ENCODE measurements around the gene ARHGAP23.
"Not testable (repeated sequence)": the region's sequence is repeated elsewhere in the genome, so short reads cannot be mapped to it uniquely, and the experiment has no call there.

The ARHGAP23 gene

DNA sequence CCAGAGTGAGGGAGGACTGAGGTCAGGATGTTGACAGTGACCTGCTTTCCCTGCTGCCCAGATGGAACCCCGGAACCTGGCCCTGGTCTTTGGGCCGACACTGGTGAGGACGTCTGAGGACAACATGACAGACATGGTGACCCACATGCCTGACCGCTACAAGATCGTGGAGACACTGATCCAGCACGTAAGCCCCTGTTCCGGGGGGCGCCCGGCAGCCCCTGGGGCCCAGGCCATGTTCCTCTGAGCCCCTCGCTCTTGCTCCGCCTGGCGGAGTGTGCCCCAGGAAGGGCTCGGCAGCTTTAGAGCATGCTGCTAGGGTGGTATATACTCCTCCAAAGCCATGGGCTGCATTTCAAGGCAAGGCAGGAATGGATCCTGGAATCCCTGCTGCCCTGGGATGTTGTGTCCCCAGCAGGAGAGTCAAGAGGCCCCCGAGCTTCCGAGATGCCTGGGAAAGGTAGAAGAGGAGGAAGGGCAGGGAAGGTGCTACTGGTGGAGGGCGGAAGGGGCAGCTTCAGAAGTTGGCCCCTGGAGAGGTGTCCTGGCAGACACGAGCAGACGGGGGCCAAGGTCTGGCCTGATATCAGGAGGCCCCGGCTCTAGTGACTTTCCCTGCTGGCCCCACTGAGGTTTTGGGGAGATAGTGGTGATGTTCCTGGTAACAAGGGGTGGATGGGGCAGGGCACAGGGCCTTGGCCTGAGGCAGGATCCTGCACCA lies 63.2 kb downstream of the ARHGAP23 start:
- H3K36me3 ChIP-seq (ENCODE audit: control insufficient read depth, insufficient read depth, low read length); H3K9me3 ChIP-seq (ENCODE audit: control insufficient read depth, low read length): not testable (repeated sequence)

GRCh38 chr17:38492067-38493040 lies 64.1 kb downstream of the ARHGAP23 start:
- not testable (repeated sequence) for H3K4me1 ChIP-seq (ENCODE audit: control insufficient read depth, insufficient read depth, low read length); H3K27me3 ChIP-seq (ENCODE audit: control insufficient read depth, insufficient read depth, low read length); H3K36me3 ChIP-seq (ENCODE audit: control insufficient read depth, insufficient read depth, low read length); H3K9me3 ChIP-seq (ENCODE audit: control insufficient read depth, low read length); H3K4me3 ChIP-seq (ENCODE audit: low read length); H3K9ac ChIP-seq (ENCODE audit: low read length)

More for the DNA sequence above, 63.2 kb downstream of the ARHGAP23 start:
- H3K27me3 ChIP-seq (ENCODE audit: control insufficient read depth, insufficient read depth, low read length); H3K4me3 ChIP-seq (ENCODE audit: low read length); H3K4me1 ChIP-seq (ENCODE audit: control insufficient read depth, insufficient read depth, low read length); H3K9ac ChIP-seq (ENCODE audit: low read length): not testable (repeated sequence)

- H3K4me1 ChIP-seq (ENCODE audit: control insufficient read depth, insufficient read depth, low read length); H3K9ac ChIP-seq (ENCODE audit: low read length); H3K36me3 ChIP-seq (ENCODE audit: control insufficient read depth, insufficient read depth, low read length); H3K4me3 ChIP-seq (ENCODE audit: low read length); H3K9me3 ChIP-seq (ENCODE audit: control insufficient read depth, low read length); H3K27me3 ChIP-seq (ENCODE audit: control insufficient read depth, insufficient read depth, low read length): not testable (repeated sequence)
Measured at GRCh38 chr17:38494152-38494551, 65.9 kb downstream of the ARHGAP23 start.

- H3K4me1 ChIP-seq (ENCODE audit: control insufficient read depth, insufficient read depth, low read length); H3K4me3 ChIP-seq (ENCODE audit: low read length); H3K36me3 ChIP-seq (ENCODE audit: control insufficient read depth, insufficient read depth, low read length); H3K9me3 ChIP-seq (ENCODE audit: control insufficient read depth, low read length); H3K27me3 ChIP-seq (ENCODE audit: control insufficient read depth, insufficient read depth, low read length); H3K9ac ChIP-seq (ENCODE audit: low read length): not testable (repeated sequence)
Measured at GRCh38 chr17:38497656-38498055, 69.4 kb downstream of the ARHGAP23 start.

DNA sequence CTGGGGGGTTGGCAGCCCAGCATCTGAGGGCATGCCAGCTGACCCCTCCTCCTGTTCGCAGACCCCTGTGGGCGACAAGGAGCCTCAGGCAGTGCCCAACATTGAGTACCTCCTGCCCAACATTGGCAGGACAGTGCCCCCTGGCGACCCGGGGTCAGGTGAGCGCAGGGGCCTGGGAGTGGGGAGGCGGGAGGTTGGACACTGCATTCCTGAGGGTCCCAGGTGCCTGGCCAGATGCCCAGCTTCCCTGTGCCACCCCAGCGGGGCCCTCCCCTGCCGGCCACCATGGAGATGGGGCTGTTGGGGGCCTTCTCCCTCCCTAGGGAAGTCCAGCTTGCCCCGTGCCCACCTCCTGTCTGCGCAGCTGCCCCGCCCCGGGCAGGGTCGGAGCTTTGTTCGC lies 70.1 kb downstream of the ARHGAP23 start:
- H3K9me3 ChIP-seq (ENCODE audit: control insufficient read depth, low read length) = no peaks in the 10 kb centered on the region
- no peaks in the 10 kb centered on the region for H3K4me1 ChIP-seq (ENCODE audit: control insufficient read depth, insufficient read depth, low read length)
- no peaks in the 10 kb centered on the region for H3K36me3 ChIP-seq (ENCODE audit: control insufficient read depth, insufficient read depth, low read length)
- H3K9ac ChIP-seq (ENCODE audit: low read length) = no peak overlapping the region
- H3K27me3 ChIP-seq (ENCODE audit: control insufficient read depth, insufficient read depth, low read length) = no peaks in the 10 kb centered on the region
- H3K4me3 ChIP-seq (ENCODE audit: low read length) = no peak overlapping the region

DNA sequence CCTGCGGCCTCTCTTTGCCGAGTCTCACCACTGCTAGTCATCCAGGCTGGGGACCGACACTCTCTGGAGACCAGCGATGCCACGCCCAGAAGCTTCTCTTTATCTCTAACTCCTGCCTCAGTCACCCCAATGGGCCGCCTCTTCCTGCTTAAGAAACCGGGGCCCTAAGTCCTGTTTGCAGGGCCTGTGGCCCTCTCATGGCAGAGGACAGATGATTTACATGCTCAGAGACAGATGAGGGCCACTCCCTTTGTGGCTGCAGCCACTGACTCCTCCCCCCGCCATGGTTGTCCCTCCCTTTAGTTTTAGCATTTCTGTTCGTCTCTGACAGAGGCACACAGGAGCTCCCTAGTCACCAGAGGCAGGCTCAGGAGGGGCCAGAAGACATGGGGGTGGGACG lies 71.0 kb downstream of the ARHGAP23 start:
- H3K27me3 ChIP-seq (ENCODE audit: control insufficient read depth, insufficient read depth, low read length); H3K9me3 ChIP-seq (ENCODE audit: control insufficient read depth, low read length); H3K4me1 ChIP-seq (ENCODE audit: control insufficient read depth, insufficient read depth, low read length); H3K4me3 ChIP-seq (ENCODE audit: low read length); H3K9ac ChIP-seq (ENCODE audit: low read length); H3K36me3 ChIP-seq (ENCODE audit: control insufficient read depth, insufficient read depth, low read length): not testable (repeated sequence)

- H3K4me3 ChIP-seq (ENCODE audit: low read length); H3K4me1 ChIP-seq (ENCODE audit: control insufficient read depth, insufficient read depth, low read length); H3K36me3 ChIP-seq (ENCODE audit: control insufficient read depth, insufficient read depth, low read length); H3K9ac ChIP-seq (ENCODE audit: low read length); H3K9me3 ChIP-seq (ENCODE audit: control insufficient read depth, low read length); H3K27me3 ChIP-seq (ENCODE audit: control insufficient read depth, insufficient read depth, low read length): not testable (repeated sequence)
Measured at GRCh38 chr17:38501718-38502117, 73.5 kb downstream of the ARHGAP23 start.

DNA sequence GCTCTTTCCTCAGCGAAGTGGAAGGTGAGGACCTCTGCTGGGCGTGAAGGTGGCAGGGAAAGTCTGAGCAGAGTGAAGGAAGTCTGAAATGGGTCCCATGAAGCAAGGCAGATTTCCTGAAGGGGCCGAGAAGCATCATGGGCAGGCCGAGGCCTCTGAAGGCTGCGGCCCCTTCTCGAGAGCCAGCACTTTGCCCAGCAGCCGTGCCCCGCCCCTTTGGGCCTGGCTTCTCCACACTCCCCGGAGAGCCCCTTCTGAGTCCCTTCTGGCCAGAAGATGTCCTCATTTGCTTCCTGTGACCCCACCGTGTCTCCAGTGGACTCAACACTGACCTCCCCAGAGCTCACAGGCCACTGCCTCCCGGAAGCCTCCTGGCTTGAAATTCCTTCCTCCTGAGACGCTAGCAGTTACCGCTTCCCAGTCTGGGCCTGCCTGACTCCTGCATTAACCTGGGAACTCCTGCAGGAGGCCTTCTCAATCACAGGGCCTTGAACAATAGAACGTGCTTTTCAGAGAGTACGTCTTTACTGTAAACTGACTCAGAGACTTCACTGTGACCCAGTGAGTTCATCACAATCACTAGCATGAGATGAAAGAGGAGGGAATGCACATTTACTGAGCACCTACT lies 75.1 kb downstream of the ARHGAP23 start:
- H3K27me3 ChIP-seq (ENCODE audit: control insufficient read depth, insufficient read depth, low read length); H3K4me3 ChIP-seq (ENCODE audit: low read length); H3K4me1 ChIP-seq (ENCODE audit: control insufficient read depth, insufficient read depth, low read length); H3K9ac ChIP-seq (ENCODE audit: low read length); H3K36me3 ChIP-seq (ENCODE audit: control insufficient read depth, insufficient read depth, low read length); H3K9me3 ChIP-seq (ENCODE audit: control insufficient read depth, low read length): not testable (repeated sequence)

DNA sequence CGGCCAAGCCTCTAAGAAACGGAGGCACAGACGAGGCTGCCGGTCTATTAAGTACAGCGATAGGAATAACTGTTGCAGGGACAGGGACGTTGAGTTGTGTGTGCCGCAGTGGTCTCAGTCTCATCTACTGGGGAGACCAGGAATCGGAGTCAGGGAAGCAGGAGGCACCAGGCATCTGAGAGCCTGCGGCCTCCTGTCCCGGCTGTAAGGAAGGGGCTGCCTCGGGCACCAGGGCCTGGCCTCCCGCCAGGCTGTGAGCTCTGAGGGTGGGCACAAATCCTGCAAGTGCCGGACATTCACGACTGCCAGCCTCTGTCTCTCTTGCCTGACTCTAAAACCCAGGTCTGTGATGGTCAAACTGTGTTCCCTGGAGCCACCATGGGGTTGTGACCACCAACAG lies 76.0 kb downstream of the ARHGAP23 start:
- Histone ChIP-seq H3K27me3 (ENCODE audit: control insufficient read depth, insufficient read depth, low read length) (peaks cover 9% of the 10 kb centered on the region), H3K4me3 (ENCODE audit: low read length) (no peak overlapping the region), H3K4me1 (ENCODE audit: control insufficient read depth, insufficient read depth, low read length) (no peaks in the 10 kb centered on the region), H3K9ac (ENCODE audit: low read length) (no peak overlapping the region), H3K9me3 (ENCODE audit: control insufficient read depth, low read length) (no peaks in the 10 kb centered on the region), H3K36me3 (ENCODE audit: control insufficient read depth, insufficient read depth, low read length) (no peaks in the 10 kb centered on the region)

DNA sequence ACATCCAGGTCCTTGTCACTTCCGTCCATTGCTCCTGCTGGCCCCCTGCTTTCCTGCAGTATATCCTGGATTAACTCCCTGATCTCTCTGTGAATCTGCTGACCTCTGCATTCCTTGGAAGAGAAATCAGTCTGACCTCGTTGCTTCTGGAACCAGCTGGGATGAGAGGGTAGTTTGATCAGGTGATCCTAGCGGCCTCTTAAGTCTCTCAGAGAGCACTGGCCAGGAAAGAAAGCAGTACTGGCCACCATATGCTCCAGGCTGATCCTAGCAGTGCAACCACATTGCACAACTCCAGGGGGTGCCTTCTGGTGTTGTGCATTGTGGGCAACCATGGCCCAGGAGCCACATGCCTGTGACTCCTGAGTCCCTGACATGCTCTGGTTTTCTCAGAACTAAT lies 79.2 kb downstream of the ARHGAP23 start:
- peaks cover 4% of the 10 kb centered on the region for H3K4me1 ChIP-seq (ENCODE audit: control insufficient read depth, insufficient read depth, low read length)
- no peak overlapping the region for H3K9ac ChIP-seq (ENCODE audit: low read length)
- H3K27me3 ChIP-seq (ENCODE audit: control insufficient read depth, insufficient read depth, low read length) = peaks cover 37% of the 10 kb centered on the region
- no peak overlapping the region for H3K4me3 ChIP-seq (ENCODE audit: low read length)
- no peaks in the 10 kb centered on the region for H3K9me3 ChIP-seq (ENCODE audit: control insufficient read depth, low read length)
- no peaks in the 10 kb centered on the region for H3K36me3 ChIP-seq (ENCODE audit: control insufficient read depth, insufficient read depth, low read length)

- Histone ChIP-seq H3K9ac (ENCODE audit: low read length) (no peak overlapping the region), H3K36me3 (ENCODE audit: control insufficient read depth, insufficient read depth, low read length) (no peaks in the 10 kb centered on the region), H3K4me1 (ENCODE audit: control insufficient read depth, insufficient read depth, low read length) (peaks cover 4% of the 10 kb centered on the region), H3K27me3 (ENCODE audit: control insufficient read depth, insufficient read depth, low read length) (peaks cover 37% of the 10 kb centered on the region), H3K4me3 (ENCODE audit: low read length) (no peak overlapping the region), H3K9me3 (ENCODE audit: control insufficient read depth, low read length) (no peaks in the 10 kb centered on the region)
Measured at GRCh38 chr17:38507921-38508569, 79.8 kb downstream of the ARHGAP23 start.

DNA sequence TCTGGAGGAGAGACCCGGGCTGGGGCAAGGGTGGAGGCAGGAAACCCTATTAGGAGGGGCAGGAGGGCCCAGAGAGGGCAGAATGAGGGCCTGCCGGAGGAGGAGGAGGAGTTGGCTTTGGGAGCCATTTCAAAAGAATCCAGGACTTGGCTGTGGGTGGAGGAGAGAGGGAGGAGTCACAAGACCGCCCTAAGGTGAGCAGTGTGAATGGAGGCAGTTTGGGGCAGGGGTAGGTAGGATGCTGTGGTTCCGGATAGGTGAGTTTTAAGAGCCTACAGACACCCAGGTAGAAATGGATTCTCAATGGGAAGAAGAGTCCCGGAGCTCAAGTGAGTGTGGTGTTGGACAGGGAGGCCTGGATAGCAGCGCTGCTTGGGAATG lies 80.3 kb downstream of the ARHGAP23 start:
- peaks cover 37% of the 10 kb centered on the region for H3K27me3 ChIP-seq (ENCODE audit: control insufficient read depth, insufficient read depth, low read length)
- peaks cover 4% of the 10 kb centered on the region for H3K4me1 ChIP-seq (ENCODE audit: control insufficient read depth, insufficient read depth, low read length)
- H3K4me3 ChIP-seq (ENCODE audit: low read length) = no peak overlapping the region
- H3K9me3 ChIP-seq (ENCODE audit: control insufficient read depth, low read length) = no peaks in the 10 kb centered on the region
- no peaks in the 10 kb centered on the region for H3K36me3 ChIP-seq (ENCODE audit: control insufficient read depth, insufficient read depth, low read length)
- H3K9ac ChIP-seq (ENCODE audit: low read length) = no peak overlapping the region

Measured in mucosa of stomach (tissue), 1 donor.